Tibial nerve (tissue), 4 donors: Measurements from ENCODE around the gene RNPEPL1.

Experiments used
- CTCF ChIP-seq, 5 experiments: fragments of 200-600 bp in 3 of 5; fragments of 450-650 bp in 2 of 5; sonication (generic) in 3 of 5; IDR thresholded peaks; one replicate each; pipeline ENCODE4 v1.5.1; 2016 to 2019; ENCODE audit warnings: antibody characterized with exemption in 5 of 5, mild to moderate bottlenecking in 3 of 5, moderate library complexity in 2 of 5
- EP300 ChIP-seq, 2 donors: sonication (generic); formaldehyde crosslinking; IDR thresholded peaks; one replicate each; pipeline ENCODE4 v1.6.1; 2017; ENCODE audit warnings: antibody characterized with exemption in 2 of 2, mild to moderate bottlenecking in 1 of 2

DNA sequence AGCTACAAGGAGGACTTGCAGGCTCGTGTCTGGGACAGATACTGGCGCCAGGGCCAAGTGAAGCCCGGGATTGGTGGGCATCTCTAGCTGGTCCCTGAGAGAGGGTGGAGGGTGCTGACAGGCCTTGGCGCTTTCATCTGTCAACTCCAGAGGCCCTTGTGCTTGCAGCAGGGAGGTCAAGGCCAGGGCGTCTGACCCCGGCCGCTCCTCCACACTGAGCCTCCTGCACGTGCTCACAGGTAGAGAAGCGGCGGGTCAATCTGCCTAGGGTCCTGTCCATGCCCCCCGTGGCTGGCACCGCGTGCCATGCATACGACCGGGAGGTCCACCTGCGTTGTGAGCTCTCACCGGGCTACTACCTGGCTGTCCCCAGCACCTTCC is 27.8 kb downstream of the RNPEPL1 start:
- TF ChIP-seq CTCF (IDR thresholded peaks at IDR 0.05) (no peak), EP300 (IDR thresholded peaks at IDR 0.05) (no peak)
